Measurements from ENCODE around the gene TEX29.

The TEX29 gene

GRCh38 chr13:111319998-111320911 is at the start of gene TEX29:
Gene TEX29 (plus strand): TSS chr13:111320642. CDS start chr13:111320891, 249 bp downstream.
- in situ Hi-C loops (cut with MboI; ENCODE audit: low sequenced_read_pairs): no loop called here

GRCh38 chr13:111270765-111271698 is 49.4 kb upstream of the TEX29 start:
- in situ Hi-C loops (cut with MboI; ENCODE audit: low sequenced_read_pairs): no loop called here

GRCh38 chr13:111272117-111272516 is 48.3 kb upstream of the TEX29 start:
- in situ Hi-C loops (cut with MboI; ENCODE audit: low sequenced_read_pairs): no loop called here

GRCh38 chr13:111275382-111275781 is 45.1 kb upstream of the TEX29 start:
- in situ Hi-C loops (cut with MboI; ENCODE audit: low sequenced_read_pairs): no loop called here

GRCh38 chr13:111275995-111276618 is 44.3 kb upstream of the TEX29 start:
- in situ Hi-C loops (cut with MboI; ENCODE audit: low sequenced_read_pairs): no loop called here

GRCh38 chr13:111278258-111278657 is 42.2 kb upstream of the TEX29 start:
- in situ Hi-C loops (cut with MboI; ENCODE audit: low sequenced_read_pairs): no loop called here

- in situ Hi-C loops (cut with MboI; ENCODE audit: low sequenced_read_pairs): no loop called here
Observed at GRCh38 chr13:111278743-111279652, 41.4 kb upstream of the TEX29 start.

GRCh38 chr13:111280226-111280625 is 40.2 kb upstream of the TEX29 start:
- in situ Hi-C loops (cut with MboI; ENCODE audit: low sequenced_read_pairs): no loop called here

GRCh38 chr13:111280681-111281585 is 39.5 kb upstream of the TEX29 start:
- in situ Hi-C loops (cut with MboI; ENCODE audit: low sequenced_read_pairs): no loop called here

GRCh38 chr13:111281751-111282311 is 38.6 kb upstream of the TEX29 start:
- in situ Hi-C loops (cut with MboI; ENCODE audit: low sequenced_read_pairs): no loop called here

GRCh38 chr13:111282425-111282824 is 38.0 kb upstream of the TEX29 start:
- in situ Hi-C loops (cut with MboI; ENCODE audit: low sequenced_read_pairs): no loop called here

- in situ Hi-C loops (cut with MboI; ENCODE audit: low sequenced_read_pairs): no loop called here
Observed at GRCh38 chr13:111282997-111283396, 37.4 kb upstream of the TEX29 start.

- in situ Hi-C loops (cut with MboI; ENCODE audit: low sequenced_read_pairs): no loop called here
Observed at GRCh38 chr13:111283457-111283856, 37.0 kb upstream of the TEX29 start.

- in situ Hi-C loops (cut with MboI; ENCODE audit: low sequenced_read_pairs): no loop called here
Observed at GRCh38 chr13:111283991-111284390, 36.5 kb upstream of the TEX29 start.

GRCh38 chr13:111284565-111284964 is 35.9 kb upstream of the TEX29 start:
- in situ Hi-C loops (cut with MboI; ENCODE audit: low sequenced_read_pairs): no loop called here

- in situ Hi-C loops (cut with MboI; ENCODE audit: low sequenced_read_pairs): no loop called here
Observed at GRCh38 chr13:111286162-111286561, 34.3 kb upstream of the TEX29 start.

GRCh38 chr13:111286749-111287148 is 33.7 kb upstream of the TEX29 start:
- in situ Hi-C loops (cut with MboI; ENCODE audit: low sequenced_read_pairs): no loop called here

- in situ Hi-C loops (cut with MboI; ENCODE audit: low sequenced_read_pairs): no loop called here
Observed at GRCh38 chr13:111287201-111287600, 33.2 kb upstream of the TEX29 start.

GRCh38 chr13:111288276-111288675 is 32.2 kb upstream of the TEX29 start:
- in situ Hi-C loops (cut with MboI; ENCODE audit: low sequenced_read_pairs): no loop called here

Measured in HL-60/S4 treated with retinoic acid at 250 ng/mL for 4 days and 3 days (cell line).